Iris pigment epithelial cell (primary cell): ENCODE data around the gene OR4D10.

Experiments
- DNase-seq: peaks from one replicate; pipeline ENCODE4 v3.0.0-alpha.2; 2011; ENCODE audit warnings: low read depth

The OR4D10 gene

GRCh38 chr11:59528711-59529110, 55.6 kb downstream of the OR4D10 start:
- no peak for DNase-seq
